ENCODE measurements around the gene TSHR.

The TSHR gene

DNA sequence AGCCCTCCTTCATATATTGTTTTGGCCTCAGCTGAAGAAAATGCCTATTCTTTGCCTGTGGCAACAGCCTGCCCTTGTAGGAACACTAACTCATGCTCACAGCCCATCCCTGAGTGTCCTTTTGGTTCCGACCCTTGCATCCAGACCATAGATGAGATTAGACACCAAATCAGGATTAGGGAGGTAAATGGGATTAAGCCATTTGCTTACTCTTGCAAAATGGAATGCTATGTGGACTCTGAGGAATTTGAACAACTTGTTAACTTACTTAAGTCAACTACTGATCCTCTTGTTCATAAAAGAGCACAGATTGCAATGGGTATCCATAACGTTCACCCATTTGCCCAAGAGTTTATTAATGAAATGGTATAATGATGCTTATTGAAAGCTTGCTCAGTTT lies 27.3 kb downstream of the TSHR start:
- Histone ChIP-seq H3K9me3 (no peaks in the 10 kb centered on the region), H3K36me3 (no peaks in the 10 kb centered on the region), H3K4me1 (peaks cover 0 to 32% (median 9%) of the 10 kb centered on the region in 4 donors), H3K4me3 (no peak overlapping the region), H3K27me3 (no peaks in the 10 kb centered on the region), H3K27ac (no peak overlapping the region)
- TF ChIP-seq, protein P1, sequence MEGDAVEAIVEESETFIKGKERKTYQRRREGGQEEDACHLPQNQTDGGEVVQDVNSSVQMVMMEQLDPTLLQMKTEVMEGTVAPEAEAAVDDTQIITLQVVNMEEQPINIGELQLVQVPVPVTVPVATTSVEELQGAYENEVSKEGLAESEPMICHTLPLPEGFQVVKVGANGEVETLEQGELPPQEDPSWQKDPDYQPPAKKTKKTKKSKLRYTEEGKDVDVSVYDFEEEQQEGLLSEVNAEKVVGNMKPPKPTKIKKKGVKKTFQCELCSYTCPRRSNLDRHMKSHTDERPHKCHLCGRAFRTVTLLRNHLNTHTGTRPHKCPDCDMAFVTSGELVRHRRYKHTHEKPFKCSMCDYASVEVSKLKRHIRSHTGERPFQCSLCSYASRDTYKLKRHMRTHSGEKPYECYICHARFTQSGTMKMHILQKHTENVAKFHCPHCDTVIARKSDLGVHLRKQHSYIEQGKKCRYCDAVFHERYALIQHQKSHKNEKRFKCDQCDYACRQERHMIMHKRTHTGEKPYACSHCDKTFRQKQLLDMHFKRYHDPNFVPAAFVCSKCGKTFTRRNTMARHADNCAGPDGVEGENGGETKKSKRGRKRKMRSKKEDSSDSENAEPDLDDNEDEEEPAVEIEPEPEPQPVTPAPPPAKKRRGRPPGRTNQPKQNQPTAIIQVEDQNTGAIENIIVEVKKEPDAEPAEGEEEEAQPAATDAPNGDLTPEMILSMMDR (IDR thresholded peaks at IDR 0.05), result no peak
- no peak for DNase-seq
- intact Hi-C loops (cut with DNase I; ENCODE audit: low total_unique reads), result no loop called here

DNA sequence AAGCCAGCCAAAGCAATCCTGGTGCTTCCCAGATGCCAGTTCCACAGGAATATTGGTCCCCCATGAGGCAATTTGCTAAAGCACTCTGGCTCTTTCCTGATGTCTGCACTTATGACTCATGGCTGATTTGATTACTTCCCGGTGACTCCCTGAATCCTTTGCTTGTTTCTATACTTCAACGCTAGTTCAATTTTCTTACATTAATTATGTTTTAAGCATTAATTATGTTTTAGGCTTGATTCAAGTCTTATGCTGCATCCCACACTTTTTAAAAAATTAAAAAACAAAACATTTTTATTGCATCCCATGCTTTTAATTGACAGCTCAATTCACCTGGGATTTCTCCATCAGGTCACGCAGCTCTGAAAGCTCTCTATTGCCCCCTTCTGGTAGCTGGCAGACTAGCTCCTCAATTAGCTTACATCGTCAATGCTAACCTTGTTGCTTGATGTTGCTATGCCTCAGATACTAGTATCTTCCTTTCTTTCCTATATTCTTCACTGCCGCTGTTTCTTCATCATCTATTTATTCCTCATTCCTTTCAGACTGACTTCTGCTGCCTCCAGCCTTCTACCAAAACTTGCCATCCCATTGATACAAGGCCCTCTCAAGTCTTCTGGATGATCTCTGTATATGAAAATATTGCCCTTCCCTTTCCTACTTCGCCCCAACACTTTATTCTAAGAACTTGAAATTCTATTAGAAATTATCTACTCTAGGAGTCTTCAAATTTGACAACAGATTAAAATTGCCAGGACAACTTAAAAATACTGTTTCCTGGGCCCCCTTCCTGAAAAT lies 32.0 kb downstream of the TSHR start:
- intact Hi-C loops (cut with DNase I; ENCODE audit: low total_unique reads), result loop anchor here (5.0 kb wide), 2 partner anchors 35 to 185 kb away; no protein-coding TSS in a partner anchor
- TF ChIP-seq, protein P1 (IDR thresholded peaks at IDR 0.05), result peak; percentile 90 to 92
- Histone ChIP-seq H3K4me3 (no peak overlapping the region), H3K27me3 (peaks cover 0 to 16% of the 10 kb centered on the region in 2 donors), H3K36me3 (no peaks in the 10 kb centered on the region), H3K9me3 (no peaks in the 10 kb centered on the region), H3K27ac (no peak overlapping the region), H3K4me1 (peaks cover 0 to 3% (median 0%) of the 10 kb centered on the region in 4 donors)
- DNase-seq, result peak; percentile 64 to 67

DNA sequence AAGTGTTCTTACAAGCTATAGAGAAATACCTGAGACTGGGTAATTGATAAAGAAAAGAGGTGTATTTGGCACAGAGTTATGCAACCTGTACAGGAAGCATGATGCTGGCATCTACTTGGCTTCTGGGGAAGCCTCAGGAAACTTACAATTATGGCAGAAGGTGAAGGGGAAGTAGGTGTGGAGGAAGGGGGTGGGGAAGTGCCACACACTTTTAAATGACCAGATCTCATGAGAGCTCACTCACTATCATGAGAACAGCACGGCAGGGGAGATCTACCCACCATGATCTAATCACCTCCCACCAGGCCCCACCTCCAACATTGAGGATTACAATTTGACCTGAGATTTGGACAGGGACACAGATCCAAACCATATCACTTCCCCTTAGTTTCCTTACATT lies 32.8 kb downstream of the TSHR start:
- TF ChIP-seq, protein P1 (IDR thresholded peaks at IDR 0.05), result no peak
- Histone ChIP-seq H3K4me3 (no peak overlapping the region), H3K9me3 (no peaks in the 10 kb centered on the region), H3K27ac (no peak overlapping the region), H3K4me1 (no peaks in the 10 kb centered on the region), H3K36me3 (no peaks in the 10 kb centered on the region), H3K27me3 (peaks cover 0 to 16% of the 10 kb centered on the region in 2 donors)
- intact Hi-C loops (cut with DNase I; ENCODE audit: low total_unique reads), result loop anchor here (5.0 kb wide), 2 partner anchors 36 to 184 kb away; no protein-coding TSS in a partner anchor
- DNase-seq, result no peak

DNA sequence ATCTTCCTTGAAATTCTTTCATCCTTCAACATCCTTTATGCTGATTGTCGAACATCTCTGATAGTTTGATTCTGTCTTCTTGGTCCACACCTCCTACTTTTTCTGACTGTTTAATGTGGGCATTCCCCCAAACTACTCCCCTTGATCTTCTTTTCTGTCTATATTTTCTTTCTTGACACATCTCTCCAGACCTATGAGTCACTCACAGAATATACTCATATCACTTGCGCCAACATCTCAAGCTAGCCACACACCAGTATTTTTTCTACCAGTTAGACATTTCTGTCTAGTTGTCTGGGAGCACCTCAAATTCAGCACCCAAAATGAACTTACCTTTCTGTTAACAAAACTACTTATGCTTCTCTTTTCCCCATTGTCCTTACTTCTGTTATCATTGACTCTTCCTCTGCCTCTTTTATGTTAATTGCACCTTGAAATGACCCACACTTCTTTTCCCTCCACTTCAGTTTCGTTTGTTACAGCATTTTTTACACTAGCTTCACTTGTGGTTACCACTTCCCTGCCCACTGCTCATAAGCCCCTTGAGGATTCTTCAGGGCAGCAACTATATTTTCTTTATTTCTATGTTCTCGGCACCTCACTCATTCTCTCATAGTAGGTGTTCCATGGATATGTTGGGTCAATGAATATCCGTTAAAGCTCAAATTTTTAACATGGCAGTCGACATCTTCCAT lies 33.5 kb downstream of the TSHR start:
- no peak overlapping the region for H3K4me3 ChIP-seq
- H3K4me1 ChIP-seq, result no peaks in the 10 kb centered on the region
- no peak overlapping the region for H3K27ac ChIP-seq
- no peaks in the 10 kb centered on the region for H3K9me3 ChIP-seq
- H3K36me3 ChIP-seq, result no peaks in the 10 kb centered on the region
- DNase-seq, result no peak
- H3K27me3 ChIP-seq, result peaks cover 0 to 16% of the 10 kb centered on the region in 2 donors
- intact Hi-C loops (cut with DNase I; ENCODE audit: low total_unique reads), result loop anchor here (5.0 kb wide), 2 partner anchors 37 to 183 kb away; no protein-coding TSS in a partner anchor
- TF ChIP-seq, protein P1 (IDR thresholded peaks at IDR 0.05), result no peak

DNA sequence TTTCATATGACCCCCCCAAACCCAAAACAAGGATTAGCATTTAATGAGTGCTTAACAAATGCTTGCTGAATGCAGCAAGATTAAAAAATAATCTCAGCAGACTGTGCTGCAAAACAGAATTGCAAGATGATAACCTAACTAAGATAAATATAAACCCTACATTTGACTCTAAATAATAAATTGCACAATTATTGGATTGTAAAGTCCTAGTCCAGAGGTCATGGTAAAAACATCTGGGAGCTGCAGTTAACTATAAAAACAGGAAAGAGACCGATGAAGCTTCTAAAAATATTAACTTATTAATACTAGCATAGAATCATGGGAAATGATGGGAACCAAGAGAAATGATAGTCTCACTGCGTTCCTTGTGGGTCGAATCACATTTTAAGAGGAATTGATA lies 37.2 kb downstream of the TSHR start:
- H3K9me3 ChIP-seq, result no peaks in the 10 kb centered on the region
- H3K4me3 ChIP-seq, result no peak overlapping the region
- H3K27me3 ChIP-seq, result peaks cover 0 to 16% of the 10 kb centered on the region in 2 donors
- no peak overlapping the region for H3K27ac ChIP-seq
- no peaks in the 10 kb centered on the region for H3K4me1 ChIP-seq
- H3K36me3 ChIP-seq, result no peaks in the 10 kb centered on the region
- intact Hi-C loops (cut with DNase I; ENCODE audit: low total_unique reads), result no loop called here
- TF ChIP-seq, protein P1 (IDR thresholded peaks at IDR 0.05), result no peak
- no peak for DNase-seq

Data from tibial artery (tissue), 4 donors.